Neural progenitor cell (in vitro differentiated cells): ENCODE measurements around the gene EDC3. TPM values are rescaled to one million over a fixed set of nuclear protein-coding genes. Genes with fewer than 3 reads are reported as not detected.
"Not testable (repeated sequence)": the region's sequence is repeated elsewhere in the genome, so short reads cannot be mapped to it uniquely, and the experiment has no call there.

Source experiments
- DNase-seq: peaks from one replicate; pipeline ENCODE4 v3.0.0-alpha.2; 2016; ENCODE audit warnings: low spot score
- H2AFZ ChIP-seq: fragments of 200-600 bp; sonication (generic); replicated peaks from 2 replicates; pipeline ENCODE4 v1.6.1; 2016; ENCODE audit warnings: antibody characterized with exemption
- H3F3A ChIP-seq: fragments of 200-600 bp; sonication (generic); 2 replicates; pipeline ENCODE4 v1.6.1; 2016; ENCODE audit warnings: antibody characterized with exemption, low read depth
- H3K27ac ChIP-seq: fragments of 200-600 bp; sonication (generic); 2 replicates; pipeline ENCODE4 v1.5.1; 2016; ENCODE audit warnings: mild to moderate bottlenecking
- H3K27me3 ChIP-seq: fragments of 200-600 bp; sonication (generic); 2 replicates; pipeline ENCODE4 v1.6.1; 2016; ENCODE audit warnings: mild to moderate bottlenecking, moderate library complexity
- H3K36me3 ChIP-seq: fragments of 200-600 bp; sonication (generic); 2 replicates; pipeline ENCODE4 v1.5.1; 2016
- H3K4me1 ChIP-seq: fragments of 200-600 bp; sonication (generic); 2 replicates; pipeline ENCODE4 v1.6.1; 2016; ENCODE audit warnings: mixed run types
- H3K4me2 ChIP-seq: fragments of 200-600 bp; sonication (generic); 2 replicates; pipeline ENCODE4 v1.6.1; 2016
- H3K4me3 ChIP-seq: fragments of 200-600 bp; sonication (generic); 2 replicates; pipeline ENCODE4 v1.5.1; 2016
- H3K79me2 ChIP-seq: fragments of 200-600 bp; sonication (generic); 2 replicates; pipeline ENCODE4 v1.6.1; 2016; ENCODE audit warnings: low read depth
- H3K9ac ChIP-seq: fragments of 200-600 bp; sonication (generic); 2 replicates; pipeline ENCODE4 v1.6.1; 2016
- H3K9me3 ChIP-seq: fragments of 200-600 bp; sonication (generic); 2 replicates; pipeline ENCODE4 v1.5.1; 2016; ENCODE audit warnings: low read depth
- H4K20me1 ChIP-seq: fragments of 200-600 bp; sonication (generic); 2 replicates; pipeline ENCODE4 v1.6.1; 2016; ENCODE audit warnings: low read depth
- H3K27ac Mint-ChIP-seq: 3 replicates; pipeline ENCODE4 v1.8.0; 2021; ENCODE audit warnings: mixed read lengths
- H3K27me3 Mint-ChIP-seq: 2 replicates; pipeline ENCODE4 v1.8.0; 2022; ENCODE audit warnings: low read depth, mild to moderate bottlenecking, inconsistent platforms, moderate library complexity, mixed read lengths; ENCODE audit not compliant: insufficient read depth
- H3K36me3 Mint-ChIP-seq: 3 replicates; pipeline ENCODE4 v1.8.0; 2021; ENCODE audit warnings: mixed read lengths
- H3K4me1 Mint-ChIP-seq: 3 replicates; pipeline ENCODE4 v1.8.0; 2021; ENCODE audit warnings: mixed read lengths
- H3K4me3 Mint-ChIP-seq: 3 replicates; pipeline ENCODE4 v1.8.0; 2021; ENCODE audit warnings: mild to moderate bottlenecking, moderate library complexity, mixed read lengths
- H3K9me3 Mint-ChIP-seq: 3 replicates; pipeline ENCODE4 v1.8.0; 2020; ENCODE audit warnings: mixed read lengths
- EZH2 ChIP-seq: fragments of 200-600 bp; sonication (generic); IDR thresholded peaks from 2 replicates; pipeline ENCODE4 v1.6.1; 2017; ENCODE audit warnings: antibody characterized with exemption, mild to moderate bottlenecking, moderate library complexity
- EZH2phosphoT487 ChIP-seq: fragments of 200-600 bp; sonication (generic); IDR thresholded peaks from 2 replicates; pipeline ENCODE4 v1.6.1; 2017; ENCODE audit warnings: antibody characterized with exemption
- total RNA-seq: library from RNA; depleted of rRNA; stranded (reverse); fragments of >200 nt; gene quantifications from 2 replicates; pipeline ENCODE4 v1.2.3, GENCODE V29; 2015; ENCODE audit warnings: low replicate concordance
- TF ChIP-seq, protein P1 (sequence below): fragments of 200-600 bp; sonication (generic); IDR thresholded peaks from 2 replicates; pipeline ENCODE4 v1.5.1; 2017; ENCODE audit warnings: antibody characterized with exemption, mild to moderate bottlenecking

EDC3 gene, protein sequence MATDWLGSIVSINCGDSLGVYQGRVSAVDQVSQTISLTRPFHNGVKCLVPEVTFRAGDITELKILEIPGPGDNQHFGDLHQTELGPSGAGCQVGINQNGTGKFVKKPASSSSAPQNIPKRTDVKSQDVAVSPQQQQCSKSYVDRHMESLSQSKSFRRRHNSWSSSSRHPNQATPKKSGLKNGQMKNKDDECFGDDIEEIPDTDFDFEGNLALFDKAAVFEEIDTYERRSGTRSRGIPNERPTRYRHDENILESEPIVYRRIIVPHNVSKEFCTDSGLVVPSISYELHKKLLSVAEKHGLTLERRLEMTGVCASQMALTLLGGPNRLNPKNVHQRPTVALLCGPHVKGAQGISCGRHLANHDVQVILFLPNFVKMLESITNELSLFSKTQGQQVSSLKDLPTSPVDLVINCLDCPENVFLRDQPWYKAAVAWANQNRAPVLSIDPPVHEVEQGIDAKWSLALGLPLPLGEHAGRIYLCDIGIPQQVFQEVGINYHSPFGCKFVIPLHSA
- 16.6 and 24.4 TPM in 2 replicates for total RNA-seq

- Histone ChIP-seq H3K4me3 (peak within 1 kb of the TSS; percentile 88), H3K9me3 (no peaks in the 10 kb centered on the region), H4K20me1 (peaks cover 17% of the 10 kb centered on the region), H3K79me2 (peaks cover 51% of the 10 kb centered on the region), H3F3A (no peaks in the 10 kb centered on the region), H3K36me3 (no peaks in the 10 kb centered on the region), H3K27ac (no peak within 1 kb of the TSS), H3K4me2 (peak within 1 kb of the TSS; percentile 93), H2AFZ (peak within 1 kb of the TSS; percentile 93), H3K9ac (peak within 1 kb of the TSS; percentile 95), H3K27me3 (peaks cover 13% of the 10 kb centered on the region), H3K4me1 (peaks cover 8% of the 10 kb centered on the region)
- peak within 1 kb of the TSS; percentile 100 for H3K27ac Mint-ChIP-seq
- DNase-seq, result peak; percentile 95
- no peaks in the 10 kb centered on the region for H3K9me3 Mint-ChIP-seq
- peaks cover 25% of the 10 kb centered on the region for H3K4me1 Mint-ChIP-seq
- peak within 1 kb of the TSS; percentile 100 for H3K4me3 Mint-ChIP-seq
- H3K36me3 Mint-ChIP-seq, result no peaks in the 10 kb centered on the region
- no peak for TF ChIP-seq EZH2phosphoT487
- no peak for TF ChIP-seq EZH2
- TF ChIP-seq, protein P1, sequence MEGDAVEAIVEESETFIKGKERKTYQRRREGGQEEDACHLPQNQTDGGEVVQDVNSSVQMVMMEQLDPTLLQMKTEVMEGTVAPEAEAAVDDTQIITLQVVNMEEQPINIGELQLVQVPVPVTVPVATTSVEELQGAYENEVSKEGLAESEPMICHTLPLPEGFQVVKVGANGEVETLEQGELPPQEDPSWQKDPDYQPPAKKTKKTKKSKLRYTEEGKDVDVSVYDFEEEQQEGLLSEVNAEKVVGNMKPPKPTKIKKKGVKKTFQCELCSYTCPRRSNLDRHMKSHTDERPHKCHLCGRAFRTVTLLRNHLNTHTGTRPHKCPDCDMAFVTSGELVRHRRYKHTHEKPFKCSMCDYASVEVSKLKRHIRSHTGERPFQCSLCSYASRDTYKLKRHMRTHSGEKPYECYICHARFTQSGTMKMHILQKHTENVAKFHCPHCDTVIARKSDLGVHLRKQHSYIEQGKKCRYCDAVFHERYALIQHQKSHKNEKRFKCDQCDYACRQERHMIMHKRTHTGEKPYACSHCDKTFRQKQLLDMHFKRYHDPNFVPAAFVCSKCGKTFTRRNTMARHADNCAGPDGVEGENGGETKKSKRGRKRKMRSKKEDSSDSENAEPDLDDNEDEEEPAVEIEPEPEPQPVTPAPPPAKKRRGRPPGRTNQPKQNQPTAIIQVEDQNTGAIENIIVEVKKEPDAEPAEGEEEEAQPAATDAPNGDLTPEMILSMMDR, result no peak
- peaks cover 11% of the 10 kb centered on the region for H3K27me3 Mint-ChIP-seq
These were observed at the start of gene EDC3 for GRCh38 chr15:74695597-74696397. Gene EDC3, minus strand, starts transcription at chr15:74696024. Its CDS starts 20,900 bp downstream, at chr15:74675124.

- Histone ChIP-seq H3K36me3 (no peaks in the 10 kb centered on the region), H2AFZ (no peak overlapping the region), H4K20me1 (no peaks in the 10 kb centered on the region), H3K4me1 (no peaks in the 10 kb centered on the region), H3K4me2 (no peak overlapping the region), H3K9ac (no peak overlapping the region), H3F3A (no peaks in the 10 kb centered on the region), H3K9me3 (no peaks in the 10 kb centered on the region), H3K79me2 (no peaks in the 10 kb centered on the region), H3K4me3 (no peak overlapping the region), H3K27ac (no peak overlapping the region), H3K27me3 (peaks cover 74% of the 10 kb centered on the region)
- H3K36me3 Mint-ChIP-seq, result peaks cover 4% of the 10 kb centered on the region
- peaks cover 13% of the 10 kb centered on the region for H3K9me3 Mint-ChIP-seq
- H3K4me1 Mint-ChIP-seq, result peaks cover 4% of the 10 kb centered on the region
- TF ChIP-seq, protein P1, result no peak
- TF ChIP-seq EZH2 (no peak), EZH2phosphoT487 (no peak)
- H3K4me3 Mint-ChIP-seq, result no peak overlapping the region
- no peak for DNase-seq
- no peak overlapping the region for H3K27ac Mint-ChIP-seq
- peaks cover 19% of the 10 kb centered on the region for H3K27me3 Mint-ChIP-seq
These were observed 46.6 kb upstream of the EDC3 start for GRCh38 chr15:74742422-74742821.

GRCh38 chr15:74738239-74738638, 42.4 kb upstream of the EDC3 start:
- not testable (repeated sequence) for H3K9me3 ChIP-seq, H3K27ac ChIP-seq, H3K36me3 ChIP-seq, H3K4me1 ChIP-seq, H3K4me2 ChIP-seq, DNase-seq, H3K79me2 ChIP-seq, H3K4me1 Mint-ChIP-seq, H3K36me3 Mint-ChIP-seq, H2AFZ ChIP-seq, H3K4me3 ChIP-seq, H3K27ac Mint-ChIP-seq, H4K20me1 ChIP-seq, H3F3A ChIP-seq, H3K9ac ChIP-seq
- Mint-ChIP-seq H3K27me3 (peaks cover 18% of the 10 kb centered on the region), H3K4me3 (peak overlapping the region; percentile 16), H3K9me3 (peaks cover 14% of the 10 kb centered on the region)
- H3K27me3 ChIP-seq, result peaks cover 74% of the 10 kb centered on the region
